A673 (cell line): ENCODE data around the gene ATF5. TPM values are rescaled to one million over a fixed set of nuclear protein-coding genes. Genes with fewer than 3 reads are reported as not detected.

Experiments
- BruUV-seq: library from RNA; stranded (reverse); fragments of 400-500 nt; replicated peaks from 2 replicates; lab custom pipeline; 2021; lab: Mats Ljungman, UMichigan
- CTCF ChIA-PET: fragments of 300-600 bp; sonication (Branson Sonifier 250); formaldehyde crosslinking; loops from one replicate; lab custom pipeline; 2022; ENCODE audit warnings: antibody characterized with exemption; lab: Charles Lee
- POLR2A ChIA-PET: fragments of 300-600 bp; sonication (Branson Sonifier 250); formaldehyde crosslinking; loops from one replicate; lab custom pipeline; 2022; ENCODE audit warnings: antibody characterized with exemption; ENCODE audit not compliant: low non-redundant PET; lab: Charles Lee
- DNase-seq: peaks from one replicate; pipeline ENCODE4 v3.0.0-alpha.2; 2015; ENCODE audit warnings: low spot score
- H3K27ac ChIP-seq: fragments of 200-600 bp; sonication (generic); 2 replicates; pipeline ENCODE4 v1.5.1; 2016; ENCODE audit warnings: mixed run types, low read depth, mild to moderate bottlenecking, mixed read lengths, antibody characterized with exemption, low read length; ENCODE audit not compliant: poor library complexity, severe bottlenecking
- H3K27me3 ChIP-seq: fragments of 200-600 bp; sonication (generic); replicated peaks from 2 replicates; pipeline ENCODE4 v1.6.1; 2017; ENCODE audit warnings: mixed run types, low read depth, mild to moderate bottlenecking, mixed read lengths, antibody characterized with exemption, low read length; ENCODE audit not compliant: insufficient read depth, poor library complexity
- H3K36me3 ChIP-seq: fragments of 200-600 bp; sonication (generic); 2 replicates; pipeline ENCODE4 v1.6.1; 2016; ENCODE audit warnings: mixed run types, mild to moderate bottlenecking, mixed read lengths, antibody characterized with exemption, low read length; ENCODE audit not compliant: insufficient read depth, poor library complexity, severe bottlenecking
- H3K4me1 ChIP-seq: fragments of 200-600 bp; sonication (generic); 2 replicates; pipeline ENCODE4 v1.6.1; 2017; ENCODE audit warnings: mixed run types, mild to moderate bottlenecking, mixed read lengths, antibody characterized with exemption, low read length; ENCODE audit not compliant: insufficient read depth, poor library complexity, severe bottlenecking
- H3K4me3 ChIP-seq: fragments of 200-600 bp; sonication (generic); 2 replicates; pipeline ENCODE4 v1.5.1; 2016; ENCODE audit warnings: low read depth, mixed run types, mild to moderate bottlenecking, mixed read lengths, low read length; ENCODE audit not compliant: poor library complexity, severe bottlenecking
- H3K9me3 ChIP-seq: fragments of 200-600 bp; sonication (generic); 2 replicates; pipeline ENCODE4 v1.6.1; 2016; ENCODE audit warnings: mixed run types, low read depth, mild to moderate bottlenecking, mixed read lengths, antibody characterized with exemption, low read length; ENCODE audit not compliant: poor library complexity, severe bottlenecking
- CTCF ChIP-seq: fragments of 300-800, 200-600 bp; sonication (generic); conservative IDR thresholded peaks from 2 replicates; pipeline ENCODE4 v1.5.1; 2017; ENCODE audit warnings: low read depth, mild to moderate bottlenecking, antibody characterized with exemption, low read length, moderate library complexity, mixed read lengths
- EZH2 ChIP-seq: fragments of 200-600 bp; sonication (generic); IDR thresholded peaks from 2 replicates; pipeline ENCODE4 v1.6.1; 2017; ENCODE audit warnings: borderline replicate concordance, low read depth, mild to moderate bottlenecking, mixed read lengths, antibody characterized with exemption, low read length; ENCODE audit not compliant: poor library complexity, severe bottlenecking
- intact Hi-C: fragments of 100-400 bp; cut with micrococcal nuclease; formaldehyde crosslinking; loops from one replicate; pipeline ENCODE4 v1.10.0; 2022; ENCODE audit not compliant: unreplicated experiment
- total RNA-seq: library from RNA; stranded (reverse); gene quantifications from 2 replicates; pipeline ENCODE4 v1.2.3, GENCODE V29; 2021

The ATF5 gene
- total RNA-seq, 1 experiment from 2014 or later, result 302 TPM

GRCh38 chr19:49912965-49913685, 15.9 kb upstream of the ATF5 start:
- no peaks in the 10 kb centered on the region for H3K9me3 ChIP-seq
- no TSS peak for BruUV-seq
- ChIA-PET CTCF (interaction anchor here (0.6 kb wide), 1 partner anchor 17 kb away, joined by 3 read pairs; no protein-coding TSS in a partner anchor), POLR2A (interaction anchor here (0.5 kb wide), 1 partner anchor 11 kb away, joined by 3 read pairs; no protein-coding TSS in a partner anchor)
- intact Hi-C loops, result no loop called here
- peaks cover 48% of the 10 kb centered on the region for H3K36me3 ChIP-seq
- no peaks in the 10 kb centered on the region for H3K27me3 ChIP-seq
- no peaks in the 10 kb centered on the region for H3K4me1 ChIP-seq
- no peak for DNase-seq
- TF ChIP-seq EZH2 (no peak), CTCF (peak; percentile 50)
- H3K4me3 ChIP-seq, result no peak overlapping the region
- no peak overlapping the region for H3K27ac ChIP-seq

- H3K36me3 ChIP-seq, result peaks cover 46% of the 10 kb centered on the region
- no peaks in the 10 kb centered on the region for H3K27me3 ChIP-seq
- no peak for DNase-seq
- no TSS peak for BruUV-seq
- no peak overlapping the region for H3K4me3 ChIP-seq
- intact Hi-C loops, result no loop called here
- no peak overlapping the region for H3K27ac ChIP-seq
- H3K4me1 ChIP-seq, result no peaks in the 10 kb centered on the region
- no peaks in the 10 kb centered on the region for H3K9me3 ChIP-seq
- TF ChIP-seq EZH2, result no peak
- no peak for TF ChIP-seq CTCF
- ChIA-PET CTCF (interaction anchor here (0.6 kb wide), 1 partner anchor 16 kb away, joined by 3 read pairs; no protein-coding TSS in a partner anchor), POLR2A (interaction anchor here (0.5 kb wide), 1 partner anchor 11 kb away, joined by 3 read pairs; no protein-coding TSS in a partner anchor)
Observed at GRCh38 chr19:49913720-49914119, 15.3 kb upstream of the ATF5 start.

GRCh38 chr19:49915271-49915670, 13.7 kb upstream of the ATF5 start:
- Histone ChIP-seq H3K4me1 (no peaks in the 10 kb centered on the region), H3K27me3 (no peaks in the 10 kb centered on the region), H3K9me3 (no peaks in the 10 kb centered on the region), H3K27ac (no peak overlapping the region), H3K36me3 (peaks cover 31% of the 10 kb centered on the region), H3K4me3 (no peak overlapping the region)
- no peak for DNase-seq
- TF ChIP-seq CTCF (peak; percentile 22; the same call in 1 of the 2 replicates), EZH2 (no peak)
- ChIA-PET CTCF (no interaction called here), POLR2A (no interaction called here)
- intact Hi-C loops, result no loop called here
- BruUV-seq, result no TSS peak
